ENCODE results near the gene FARS2.

DNA sequence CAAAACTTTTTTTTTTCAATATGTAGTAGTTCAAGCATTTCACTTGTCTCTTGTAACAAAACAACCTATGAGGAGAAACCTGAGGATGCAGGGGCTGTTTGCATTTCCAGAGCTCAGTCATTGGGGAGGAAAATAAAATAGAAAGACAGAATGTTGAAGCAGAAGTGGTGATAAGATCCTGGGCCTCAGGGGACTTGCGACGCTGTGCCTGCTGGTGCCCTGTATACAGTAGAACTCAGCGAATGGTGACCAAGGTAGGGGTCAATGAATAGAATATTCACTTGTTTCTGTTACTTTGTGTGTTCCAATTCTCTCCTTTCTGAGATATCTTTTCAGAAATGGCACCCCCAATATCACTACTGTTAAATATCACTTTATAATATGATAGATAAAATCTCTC is 271.6 kb downstream of the FARS2 start:
- no peak for TF ChIP-seq CTCF (IDR thresholded peaks at IDR 0.05)
- no peak for TF ChIP-seq POLR2A (IDR thresholded peaks at IDR 0.05)
- TF ChIP-seq EP300 (IDR thresholded peaks at IDR 0.05; ENCODE audit: low read depth), result no peak

All from transverse colon (tissue), 3 donors.